ENCODE results near the gene IGF2BP1.

- no peak for TF ChIP-seq CTCF (IDR thresholded peaks at IDR 0.05)
- no peak for TF ChIP-seq POLR2AphosphoS5 (IDR thresholded peaks at IDR 0.05)
- TF ChIP-seq POLR2A (IDR thresholded peaks at IDR 0.05), result no peak
These were observed 89.5 kb downstream of the IGF2BP1 start for GRCh38 chr17:49086649-49087048.

Measured in suprapubic skin (tissue), 4 donors.